HepG2 (cell line): ENCODE results near the gene TMEM145. TPM values are rescaled to one million over a fixed set of nuclear protein-coding genes. Genes with fewer than 3 reads are reported as not detected.

Experiments used
- ARNTL ChIP-seq: sonication (generic); formaldehyde crosslinking; IDR thresholded peaks from 2 replicates; pipeline ENCODE4 v1.4.0; 2020; ENCODE audit warnings: mild to moderate bottlenecking, missing genetic modification reagents
- FOXK1 ChIP-seq: sonication (generic); formaldehyde crosslinking; IDR thresholded peaks from 2 replicates; pipeline ENCODE4 v1.4.0; 2020; ENCODE audit warnings: low read depth, missing genetic modification reagents, borderline replicate concordance
- JUND ChIP-seq: sonication (generic); formaldehyde crosslinking; IDR thresholded peaks from 2 replicates; pipeline ENCODE4 v1.8.0; 2022; ENCODE audit warnings: mild to moderate bottlenecking, missing genetic modification reagents
- PCBP1 ChIP-seq: fragments of 200-400 bp; formaldehyde crosslinking; IDR thresholded peaks from 2 replicates; pipeline ENCODE4 v1.6.1; 2017; ENCODE audit warnings: mild to moderate bottlenecking, low read depth, low read length, borderline replicate concordance
- POLR2G ChIP-seq: fragments of 200-400 bp; formaldehyde crosslinking; IDR thresholded peaks from 2 replicates; pipeline ENCODE4 v1.6.1; 2018; ENCODE audit warnings: mild to moderate bottlenecking, low read depth, low read length, moderate library complexity
- RARA ChIP-seq: IDR thresholded peaks from 2 replicates; pipeline ENCODE4 v1.6.1; 2016; ENCODE audit warnings: missing genetic modification reagents, missing compliant biosample characterization
- SMC3 ChIP-seq: IDR thresholded peaks from 2 replicates; pipeline ENCODE4 v1.6.1; 2011; ENCODE audit warnings: low read length, improper control_type of control experiment
- SUZ12 ChIP-seq: fragments of 150-350 bp; IDR thresholded peaks from 2 replicates; pipeline ENCODE4 v1.6.1; 2014; ENCODE audit warnings: low read depth, low read length
- ZFP62 ChIP-seq: sonication (generic); formaldehyde crosslinking; IDR thresholded peaks from 2 replicates; pipeline ENCODE4 v1.4.0; 2020; ENCODE audit warnings: missing genetic modification reagents
- ZFX ChIP-seq: sonication (generic); formaldehyde crosslinking; IDR thresholded peaks from 2 replicates; pipeline ENCODE4 v1.4.0; 2020; ENCODE audit warnings: mild to moderate bottlenecking, low read depth, missing genetic modification reagents, moderate library complexity
- ZNF343 ChIP-seq: sonication (generic); formaldehyde crosslinking; IDR thresholded peaks from 2 replicates; pipeline ENCODE4 v1.4.0; 2020; ENCODE audit warnings: mild to moderate bottlenecking, missing genetic modification reagents
- ZNF431 ChIP-seq: sonication (generic); formaldehyde crosslinking; IDR thresholded peaks from 2 replicates; pipeline ENCODE4 v1.9.0; 2022; ENCODE audit warnings: missing genetic modification reagents, low read depth, mild to moderate bottlenecking, borderline replicate concordance
- ZNF772 ChIP-seq: sonication (generic); formaldehyde crosslinking; IDR thresholded peaks from 2 replicates; pipeline ENCODE4 v1.5.0; 2020; ENCODE audit warnings: mild to moderate bottlenecking, missing genetic modification reagents
- ZSCAN31 ChIP-seq: sonication (generic); formaldehyde crosslinking; IDR thresholded peaks from 2 replicates; pipeline ENCODE4 v1.5.0; 2020; ENCODE audit warnings: low read depth, mild to moderate bottlenecking, missing genetic modification reagents
- ZSCAN9 ChIP-seq: IDR thresholded peaks from 2 replicates; pipeline ENCODE4 v1.6.1; 2016; ENCODE audit warnings: borderline replicate concordance
- polyA plus RNA-seq, 8 experiments: library from polyadenylated mRNA; depleted of rRNA in 3 of 8; stranded (reverse) in 7 of 8; unstranded in 1 of 8; fragments of >200 nt; fragmentation: Illumina TruSeq in 4 of 8; extraction: Trizol in 4 of 8; gene quantifications; 2 replicates each; pipeline versions ENCODE4 v1.2.1 to v1.2.3, GENCODE V29; 2011 to 2016; ENCODE audit warnings: low read depth in 4 of 8, missing spikeins in 1 of 8, mixed read lengths in 1 of 8; ENCODE audit not compliant: insufficient read depth in 1 of 8
- total RNA-seq, 5 experiments: library from RNA; depleted of rRNA; stranded (reverse); fragments of >200 nt; fragmentation: Illumina TruSeq; extraction: Trizol; gene quantifications; 2 replicates each; pipeline ENCODE4 v1.2.3, GENCODE V29; 2016; ENCODE audit warnings: low read depth in 1 of 5
- TF ChIP-seq, protein P1 (sequence below): sonication (generic); formaldehyde crosslinking; IDR thresholded peaks from 2 replicates; pipeline ENCODE4 v1.8.0; 2022; ENCODE audit warnings: mild to moderate bottlenecking, missing genetic modification reagents, moderate library complexity
- TF ChIP-seq, protein P2 (sequence below): sonication (generic); formaldehyde crosslinking; IDR thresholded peaks from 2 replicates; pipeline ENCODE4 v1.4.0; 2020; ENCODE audit warnings: mild to moderate bottlenecking, missing genetic modification reagents, borderline replicate concordance
- TF ChIP-seq, protein P3 (sequence below), 2 experiments: sonication (generic) in 1 of 2; formaldehyde crosslinking in 1 of 2; IDR thresholded peaks; 2 replicates each; pipeline versions ENCODE4 v1.5.1 to v1.6.1; 2011 to 2020; ENCODE audit warnings: borderline replicate concordance in 1 of 2, low read depth in 1 of 2, low read length in 1 of 2, mild to moderate bottlenecking in 1 of 2, missing genetic modification reagents in 1 of 2, moderate library complexity in 1 of 2
- TF ChIP-seq, protein P4 (sequence below): sonication (generic); formaldehyde crosslinking; IDR thresholded peaks from 2 replicates; pipeline ENCODE4 v1.4.0; 2020; ENCODE audit warnings: missing genetic modification reagents
- TF ChIP-seq, protein P5 (sequence below): sonication (generic); formaldehyde crosslinking; IDR thresholded peaks from 2 replicates; pipeline ENCODE4 v1.4.0; 2020; ENCODE audit warnings: missing genetic modification reagents, borderline replicate concordance

The TMEM145 gene
- total and polyA plus RNA-seq, 2 of the 13 experiments (the other 11 are each of a cell fraction or from before 2014, with no cell fraction given): 0.07 to 5.1 TPM

DNA sequence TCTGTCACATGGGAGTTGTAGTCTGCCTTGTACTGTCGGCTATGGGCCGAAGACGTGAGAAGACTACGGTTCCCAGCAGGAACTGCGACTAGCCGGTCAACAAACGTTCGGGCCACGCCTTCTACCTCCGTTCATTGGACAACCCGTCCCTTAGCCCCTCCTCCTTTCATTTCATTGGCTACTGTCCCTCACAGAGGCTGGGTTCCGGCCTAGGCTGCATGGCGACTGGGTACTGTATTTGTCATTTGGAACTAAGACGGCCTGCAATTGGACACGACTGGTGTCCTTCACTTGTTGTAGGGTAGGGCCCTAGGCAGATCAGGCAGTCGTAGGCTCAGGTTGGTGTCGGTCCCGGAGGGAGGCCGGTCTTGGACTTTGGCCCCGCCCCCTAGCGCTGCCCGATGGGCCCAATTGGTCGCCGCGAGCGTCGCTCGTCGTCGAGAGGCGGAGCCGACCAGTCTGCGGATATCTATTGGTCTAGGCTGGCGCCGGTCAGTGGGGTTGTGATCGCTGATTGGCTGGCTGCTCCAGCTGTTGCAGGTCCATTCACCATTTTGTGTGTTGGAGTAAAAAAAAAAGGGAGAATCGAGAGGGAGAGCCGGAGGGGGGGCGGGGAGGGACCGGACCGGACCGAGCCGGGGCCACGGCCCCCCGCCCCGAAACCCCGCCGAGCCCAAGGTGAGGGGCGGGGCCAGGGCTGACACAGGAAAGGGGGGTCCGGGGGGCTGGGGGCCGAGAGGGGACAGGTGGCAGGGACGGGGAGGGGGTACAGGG lies 44.2 kb upstream of the TMEM145 start, which contains the start of gene CIC (continued):
- TF ChIP-seq ZFP62 (CRISPR knock-in tag) (0 out of 2 replicates have a peak, but pooled peaks have one; percentile 41), ARNTL (CRISPR knock-in tag) (no peak), FOXK1 (CRISPR knock-in tag) (peak; percentile 33; the same call in 1 of the 2 replicates), POLR2G (no peak), ZNF343 (CRISPR knock-in tag) (peak; percentile 91), JUND (CRISPR knock-in tag) (no peak), SUZ12 (peak; percentile 90), ZNF772 (CRISPR knock-in tag) (no peak; the same call in 1 of the 2 replicates), ZNF431 (CRISPR knock-in tag) (no peak), SMC3 (no peak), ZSCAN9 (no peak; the same call in 1 of the 2 replicates), ZSCAN31 (CRISPR knock-in tag) (0 out of 2 replicates have a peak, but pooled peaks have one; percentile 6), RARA (CRISPR knock-in tag) (no peak), PCBP1 (peak; percentile 86; the same call in 1 of the 2 replicates), ZFX (CRISPR knock-in tag) (peak; percentile 33; the same call in 1 of the 2 replicates)
- TF ChIP-seq, protein P1, sequence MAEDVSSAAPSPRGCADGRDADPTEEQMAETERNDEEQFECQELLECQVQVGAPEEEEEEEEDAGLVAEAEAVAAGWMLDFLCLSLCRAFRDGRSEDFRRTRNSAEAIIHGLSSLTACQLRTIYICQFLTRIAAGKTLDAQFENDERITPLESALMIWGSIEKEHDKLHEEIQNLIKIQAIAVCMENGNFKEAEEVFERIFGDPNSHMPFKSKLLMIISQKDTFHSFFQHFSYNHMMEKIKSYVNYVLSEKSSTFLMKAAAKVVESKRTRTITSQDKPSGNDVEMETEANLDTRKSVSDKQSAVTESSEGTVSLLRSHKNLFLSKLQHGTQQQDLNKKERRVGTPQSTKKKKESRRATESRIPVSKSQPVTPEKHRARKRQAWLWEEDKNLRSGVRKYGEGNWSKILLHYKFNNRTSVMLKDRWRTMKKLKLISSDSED (CRISPR knock-in tag): no peak
- TF ChIP-seq, protein P2, sequence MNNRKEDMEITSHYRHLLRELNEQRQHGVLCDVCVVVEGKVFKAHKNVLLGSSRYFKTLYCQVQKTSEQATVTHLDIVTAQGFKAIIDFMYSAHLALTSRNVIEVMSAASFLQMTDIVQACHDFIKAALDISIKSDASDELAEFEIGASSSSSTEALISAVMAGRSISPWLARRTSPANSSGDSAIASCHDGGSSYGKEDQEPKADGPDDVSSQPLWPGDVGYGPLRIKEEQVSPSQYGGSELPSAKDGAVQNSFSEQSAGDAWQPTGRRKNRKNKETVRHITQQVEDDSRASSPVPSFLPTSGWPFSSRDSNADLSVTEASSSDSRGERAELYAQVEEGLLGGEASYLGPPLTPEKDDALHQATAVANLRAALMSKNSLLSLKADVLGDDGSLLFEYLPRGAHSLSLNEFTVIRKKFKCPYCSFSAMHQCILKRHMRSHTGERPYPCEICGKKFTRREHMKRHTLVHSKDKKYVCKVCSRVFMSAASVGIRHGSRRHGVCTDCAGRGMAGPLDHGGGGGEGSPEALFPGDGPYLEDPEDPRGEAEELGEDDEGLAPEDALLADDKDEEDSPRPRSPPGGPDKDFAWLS (CRISPR knock-in tag): no peak
- TF ChIP-seq, protein P3, sequence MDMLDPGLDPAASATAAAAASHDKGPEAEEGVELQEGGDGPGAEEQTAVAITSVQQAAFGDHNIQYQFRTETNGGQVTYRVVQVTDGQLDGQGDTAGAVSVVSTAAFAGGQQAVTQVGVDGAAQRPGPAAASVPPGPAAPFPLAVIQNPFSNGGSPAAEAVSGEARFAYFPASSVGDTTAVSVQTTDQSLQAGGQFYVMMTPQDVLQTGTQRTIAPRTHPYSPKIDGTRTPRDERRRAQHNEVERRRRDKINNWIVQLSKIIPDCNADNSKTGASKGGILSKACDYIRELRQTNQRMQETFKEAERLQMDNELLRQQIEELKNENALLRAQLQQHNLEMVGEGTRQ (IDR thresholded peaks at IDR 0.05; ENCODE audit: low read depth, low read length): no peak
- TF ChIP-seq, protein P3 (CRISPR knock-in tag; IDR thresholded peaks at IDR 0.05; ENCODE audit: borderline replicate concordance): no peak
- TF ChIP-seq, protein P4, sequence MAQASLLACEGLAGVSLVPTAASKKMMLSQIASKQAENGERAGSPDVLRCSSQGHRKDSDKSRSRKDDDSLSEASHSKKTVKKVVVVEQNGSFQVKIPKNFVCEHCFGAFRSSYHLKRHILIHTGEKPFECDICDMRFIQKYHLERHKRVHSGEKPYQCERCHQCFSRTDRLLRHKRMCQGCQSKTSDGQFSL (CRISPR knock-in tag): no peak
- TF ChIP-seq, protein P5, sequence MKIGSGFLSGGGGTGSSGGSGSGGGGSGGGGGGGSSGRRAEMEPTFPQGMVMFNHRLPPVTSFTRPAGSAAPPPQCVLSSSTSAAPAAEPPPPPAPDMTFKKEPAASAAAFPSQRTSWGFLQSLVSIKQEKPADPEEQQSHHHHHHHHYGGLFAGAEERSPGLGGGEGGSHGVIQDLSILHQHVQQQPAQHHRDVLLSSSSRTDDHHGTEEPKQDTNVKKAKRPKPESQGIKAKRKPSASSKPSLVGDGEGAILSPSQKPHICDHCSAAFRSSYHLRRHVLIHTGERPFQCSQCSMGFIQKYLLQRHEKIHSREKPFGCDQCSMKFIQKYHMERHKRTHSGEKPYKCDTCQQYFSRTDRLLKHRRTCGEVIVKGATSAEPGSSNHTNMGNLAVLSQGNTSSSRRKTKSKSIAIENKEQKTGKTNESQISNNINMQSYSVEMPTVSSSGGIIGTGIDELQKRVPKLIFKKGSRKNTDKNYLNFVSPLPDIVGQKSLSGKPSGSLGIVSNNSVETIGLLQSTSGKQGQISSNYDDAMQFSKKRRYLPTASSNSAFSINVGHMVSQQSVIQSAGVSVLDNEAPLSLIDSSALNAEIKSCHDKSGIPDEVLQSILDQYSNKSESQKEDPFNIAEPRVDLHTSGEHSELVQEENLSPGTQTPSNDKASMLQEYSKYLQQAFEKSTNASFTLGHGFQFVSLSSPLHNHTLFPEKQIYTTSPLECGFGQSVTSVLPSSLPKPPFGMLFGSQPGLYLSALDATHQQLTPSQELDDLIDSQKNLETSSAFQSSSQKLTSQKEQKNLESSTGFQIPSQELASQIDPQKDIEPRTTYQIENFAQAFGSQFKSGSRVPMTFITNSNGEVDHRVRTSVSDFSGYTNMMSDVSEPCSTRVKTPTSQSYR (CRISPR knock-in tag): no peak
